PC-9 (cell line): Measurements from ENCODE around the gene TMPRSS11E. TPM values are rescaled to one million over a fixed set of nuclear protein-coding genes. Genes with fewer than 3 reads are reported as not detected.

Source experiments
- total RNA-seq: library from RNA; stranded (reverse); gene quantifications from 2 replicates; pipeline ENCODE4 v1.2.3, GENCODE V29; 2021

Gene TMPRSS11E
- total RNA-seq, 1 experiment from 2014 or later = not detected

Other genes starting within 250 kb of the TMPRSS11E start
- not detected in 2 replicates for gene TMPRSS11B, start 201.8 kb upstream of the TMPRSS11E start, total RNA-seq
- gene YTHDC1, start 97.4 kb upstream of the TMPRSS11E start, total RNA-seq = 64.1 and 83.6 TPM in 2 replicates
- gene UGT2B17, start 128.9 kb downstream of the TMPRSS11E start, total RNA-seq = not detected in 2 replicates
- gene UGT2B15, start 223.2 kb downstream of the TMPRSS11E start, total RNA-seq = not detected in 2 replicates